ENCODE results near the gene BMP6.
"Not testable (repeated sequence)": the region's sequence is repeated elsewhere in the genome, so short reads cannot be mapped to it uniquely, and the experiment has no call there.

DNA sequence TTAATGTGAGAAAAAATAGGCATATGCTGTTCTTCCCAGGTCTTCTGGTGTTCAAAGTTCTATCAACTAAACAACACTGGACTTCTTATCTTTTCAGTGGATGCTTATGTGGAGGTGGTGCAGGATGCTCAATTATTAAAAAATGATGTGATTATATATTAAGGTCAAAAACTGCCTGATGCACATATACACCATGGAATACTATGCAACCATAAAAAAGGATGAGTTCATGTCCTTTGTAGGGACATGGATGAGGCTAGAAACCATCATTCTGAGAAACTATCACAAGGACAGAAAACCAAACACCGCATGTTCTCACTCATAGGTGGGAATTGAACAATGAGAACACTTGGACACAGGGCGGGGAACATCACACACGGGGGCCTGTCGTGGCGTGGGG, 91.3 kb downstream of the BMP6 start:
- TF ChIP-seq, protein P1, sequence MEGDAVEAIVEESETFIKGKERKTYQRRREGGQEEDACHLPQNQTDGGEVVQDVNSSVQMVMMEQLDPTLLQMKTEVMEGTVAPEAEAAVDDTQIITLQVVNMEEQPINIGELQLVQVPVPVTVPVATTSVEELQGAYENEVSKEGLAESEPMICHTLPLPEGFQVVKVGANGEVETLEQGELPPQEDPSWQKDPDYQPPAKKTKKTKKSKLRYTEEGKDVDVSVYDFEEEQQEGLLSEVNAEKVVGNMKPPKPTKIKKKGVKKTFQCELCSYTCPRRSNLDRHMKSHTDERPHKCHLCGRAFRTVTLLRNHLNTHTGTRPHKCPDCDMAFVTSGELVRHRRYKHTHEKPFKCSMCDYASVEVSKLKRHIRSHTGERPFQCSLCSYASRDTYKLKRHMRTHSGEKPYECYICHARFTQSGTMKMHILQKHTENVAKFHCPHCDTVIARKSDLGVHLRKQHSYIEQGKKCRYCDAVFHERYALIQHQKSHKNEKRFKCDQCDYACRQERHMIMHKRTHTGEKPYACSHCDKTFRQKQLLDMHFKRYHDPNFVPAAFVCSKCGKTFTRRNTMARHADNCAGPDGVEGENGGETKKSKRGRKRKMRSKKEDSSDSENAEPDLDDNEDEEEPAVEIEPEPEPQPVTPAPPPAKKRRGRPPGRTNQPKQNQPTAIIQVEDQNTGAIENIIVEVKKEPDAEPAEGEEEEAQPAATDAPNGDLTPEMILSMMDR (IDR thresholded peaks at IDR 0.05), result not testable (repeated sequence)
- not testable (repeated sequence) for TF ChIP-seq EZH2 (IDR thresholded peaks at IDR 0.05)
